HG02623 (cell line): ENCODE results near the gene IDH3B.
"Not testable (repeated sequence)": the region's sequence is repeated elsewhere in the genome, so short reads cannot be mapped to it uniquely, and the experiment has no call there.

Experiments used
- ATAC-seq: cut with Tn5 transposase; IDR thresholded peaks from one replicate; pipeline ENCODE4 v1.9.1; 2021; ENCODE audit warnings: moderate library complexity; ENCODE audit not compliant: unreplicated experiment

IDH3B gene

DNA sequence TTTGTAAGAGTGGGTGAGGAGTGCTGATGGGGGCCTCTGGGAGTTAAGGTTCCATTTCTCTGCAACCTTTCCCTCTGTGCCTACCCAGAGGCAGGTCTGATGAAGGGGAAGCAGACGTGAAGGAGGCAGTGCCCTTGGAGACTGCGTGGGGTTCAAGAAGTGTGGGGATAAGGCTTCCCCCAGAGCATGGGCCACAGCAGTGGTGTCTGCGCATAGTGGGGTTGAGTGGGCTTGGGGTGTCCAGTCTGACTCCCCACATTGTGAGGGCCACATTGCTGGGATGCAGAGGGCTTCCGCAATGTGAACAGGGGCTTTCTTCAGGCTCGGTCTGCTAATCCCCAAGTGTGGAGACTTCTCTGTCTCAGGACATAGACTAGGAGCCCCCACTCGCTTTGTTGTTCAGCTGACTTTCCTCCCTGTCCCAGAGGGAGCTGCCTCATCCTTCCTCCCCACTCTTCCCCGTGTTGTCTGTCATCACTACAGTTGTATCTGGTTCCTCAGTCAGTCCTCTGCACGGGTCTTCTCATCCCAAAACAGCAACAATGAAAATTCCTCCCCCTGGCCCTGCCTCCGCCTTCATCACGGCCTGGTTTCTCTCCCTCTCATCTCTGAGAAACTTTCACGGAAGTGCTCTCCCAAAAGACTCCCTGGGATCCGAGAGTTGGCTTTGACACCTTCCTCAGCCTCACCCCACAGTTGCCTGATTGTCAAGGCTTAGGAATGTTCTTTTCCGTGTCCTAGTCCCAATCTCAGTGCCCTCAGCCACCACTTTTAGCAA is 31.4 kb upstream of the IDH3B start:
- no peak for ATAC-seq

DNA sequence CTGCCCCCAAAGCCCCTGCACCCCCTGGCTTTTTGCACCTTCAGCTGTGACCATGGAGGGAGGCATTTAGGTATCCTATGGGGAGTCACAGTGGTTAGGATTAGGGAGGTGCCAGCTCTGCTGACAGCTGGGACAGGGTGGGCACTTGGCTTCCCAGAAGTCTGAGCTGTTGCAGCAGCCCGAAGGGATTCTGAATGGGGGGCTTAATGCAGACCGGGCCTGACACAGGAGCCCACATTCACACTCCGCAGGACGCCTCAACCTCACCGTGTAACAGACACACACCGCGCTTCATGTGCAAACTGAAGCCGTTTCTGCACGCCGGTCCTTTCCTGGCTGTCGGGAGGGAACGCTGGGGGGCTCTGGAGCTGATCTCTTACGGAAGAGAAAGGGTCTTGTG is 30.5 kb upstream of the IDH3B start:
- ATAC-seq: no peak

- ATAC-seq: no peak
These were observed 30.0 kb upstream of the IDH3B start for GRCh38 chr20:2694008-2694471.

GRCh38 chr20:2693286-2694007 is 29.4 kb upstream of the IDH3B start:
- ATAC-seq: no peak

GRCh38 chr20:2692886-2693285 is 28.9 kb upstream of the IDH3B start:
- no peak for ATAC-seq

DNA sequence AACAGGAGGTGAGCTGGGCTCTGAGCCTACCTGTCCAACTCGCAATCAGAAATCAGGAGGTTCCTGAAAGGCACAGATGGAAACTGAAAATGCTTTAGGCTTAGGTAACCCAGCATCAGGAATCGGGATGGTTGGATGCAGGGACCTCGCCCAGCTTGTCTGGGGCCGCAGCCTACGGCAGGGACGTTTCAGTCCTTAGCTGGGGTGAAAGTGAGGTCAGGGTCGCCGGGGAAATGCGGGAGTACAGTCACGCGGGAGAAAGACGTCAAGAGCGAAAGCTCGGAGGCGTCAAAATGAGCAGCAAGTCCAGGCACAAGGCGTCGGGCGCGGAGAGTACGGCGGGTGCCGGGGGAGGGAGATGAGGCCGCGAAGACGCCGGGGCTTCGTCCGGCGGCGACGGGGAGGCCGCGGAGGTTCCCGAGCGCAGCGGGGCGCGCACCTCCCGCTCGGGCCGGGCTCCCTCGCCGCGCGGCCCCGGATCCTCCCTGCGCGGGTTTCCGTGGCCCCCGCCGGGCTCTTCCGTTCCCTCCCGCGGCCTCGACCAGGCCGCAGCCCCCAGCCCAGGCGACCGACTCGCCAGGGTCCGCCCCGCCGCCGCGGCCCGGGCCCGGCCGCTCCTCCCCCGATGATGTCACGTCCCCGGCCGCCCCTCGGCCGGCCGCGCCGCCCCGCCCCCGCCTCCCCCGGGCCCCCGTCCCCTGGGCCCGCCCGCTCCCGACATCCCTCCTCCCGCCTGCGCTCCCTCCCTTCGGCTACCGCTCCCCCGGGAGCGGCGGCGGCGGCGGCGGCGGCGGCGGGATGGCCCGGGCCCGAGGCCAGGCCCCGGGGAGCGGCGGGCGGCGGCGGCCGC is 28.2 kb upstream of the IDH3B start, which contains the start of gene EBF4:
TSS of gene EBF4 (plus strand) at position 745 of the 850 bp plus-strand sequence. CDS start 866 bp downstream, outside the sequence.
- ATAC-seq: no peak

- ATAC-seq: no peak
These were observed 27.6 kb upstream of the IDH3B start for GRCh38 chr20:2691663-2692035.

GRCh38 chr20:2691127-2691526 is 27.1 kb upstream of the IDH3B start:
- no peak for ATAC-seq

- ATAC-seq: no peak
These were observed 26.7 kb upstream of the IDH3B start for GRCh38 chr20:2690718-2691117.

DNA sequence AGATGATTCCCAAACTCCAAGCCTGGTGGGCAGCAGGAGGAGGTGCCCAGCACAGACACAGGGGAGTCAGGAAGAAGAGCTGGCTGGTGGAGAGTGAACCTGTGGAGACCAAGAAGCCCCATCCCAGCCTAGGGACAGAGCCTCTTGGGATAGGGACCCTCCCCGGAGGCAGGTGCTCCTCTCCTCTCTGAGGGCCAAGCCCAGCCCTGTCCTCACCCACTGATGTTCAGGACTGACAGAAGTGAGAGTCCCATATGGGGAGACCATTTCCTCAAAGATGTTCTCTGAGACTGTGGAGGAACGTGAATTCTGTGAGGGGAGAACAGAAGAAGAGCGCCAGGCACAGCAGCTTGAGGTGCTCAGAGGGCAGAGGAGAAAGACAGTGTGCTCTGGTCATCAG is 26.2 kb upstream of the IDH3B start:
- ATAC-seq: no peak

GRCh38 chr20:2688041-2688591 is 24.1 kb upstream of the IDH3B start:
- ATAC-seq: no peak

- ATAC-seq: no peak
These were observed 23.5 kb upstream of the IDH3B start for GRCh38 chr20:2687514-2687913.

- ATAC-seq: not testable (repeated sequence)
These were observed 20.8 kb upstream of the IDH3B start for GRCh38 chr20:2684817-2685216.

GRCh38 chr20:2682040-2682439 is 18.0 kb upstream of the IDH3B start:
- ATAC-seq: not testable (repeated sequence)

- ATAC-seq: no peak
These were observed 16.0 kb upstream of the IDH3B start for GRCh38 chr20:2680046-2680445.

DNA sequence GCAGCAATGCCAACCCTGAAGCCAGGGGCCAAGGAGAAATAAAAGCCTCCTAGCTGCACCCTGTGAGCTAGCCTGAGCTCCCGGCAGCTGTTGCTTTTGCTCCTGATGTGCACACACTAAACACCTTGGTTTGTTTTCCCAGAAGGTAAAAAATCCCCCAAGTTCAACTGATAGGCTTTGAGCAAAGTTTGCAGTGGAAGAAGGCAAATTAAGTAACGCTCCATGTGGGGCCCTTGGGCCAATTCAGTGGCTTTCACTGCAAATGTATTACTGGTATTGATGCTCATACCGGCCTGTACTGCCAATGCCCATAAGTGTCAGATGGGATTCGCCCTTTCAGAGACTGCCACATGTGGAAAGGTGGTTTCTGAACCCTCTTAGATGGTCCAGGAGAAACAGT is 9.4 kb upstream of the IDH3B start:
- no peak for ATAC-seq

- no peak for ATAC-seq
These were observed 8.4 kb upstream of the IDH3B start for GRCh38 chr20:2672446-2672845.

DNA sequence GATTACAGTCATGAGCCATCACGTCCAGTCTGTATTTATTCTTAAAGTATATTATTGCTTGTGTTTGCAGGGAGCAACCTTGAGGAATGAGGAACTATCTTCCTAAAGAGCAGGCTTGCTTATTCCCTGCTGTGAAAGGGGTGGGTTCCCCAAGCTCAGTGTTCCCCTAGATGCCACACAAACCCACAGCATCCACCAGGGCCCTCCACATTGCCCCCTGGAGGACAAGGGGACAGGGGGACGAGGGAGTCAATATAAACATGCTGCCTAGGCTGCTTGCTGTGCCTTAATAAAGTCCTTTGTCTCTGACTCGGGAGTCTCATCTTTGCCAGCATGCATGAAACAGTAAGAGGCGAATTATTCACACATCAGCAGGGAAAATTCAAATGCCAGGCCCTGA is 8.0 kb upstream of the IDH3B start:
- ATAC-seq: no peak

GRCh38 chr20:2663364-2663886 is 591 bp downstream of the IDH3B start:
- ATAC-seq: no peak

DNA sequence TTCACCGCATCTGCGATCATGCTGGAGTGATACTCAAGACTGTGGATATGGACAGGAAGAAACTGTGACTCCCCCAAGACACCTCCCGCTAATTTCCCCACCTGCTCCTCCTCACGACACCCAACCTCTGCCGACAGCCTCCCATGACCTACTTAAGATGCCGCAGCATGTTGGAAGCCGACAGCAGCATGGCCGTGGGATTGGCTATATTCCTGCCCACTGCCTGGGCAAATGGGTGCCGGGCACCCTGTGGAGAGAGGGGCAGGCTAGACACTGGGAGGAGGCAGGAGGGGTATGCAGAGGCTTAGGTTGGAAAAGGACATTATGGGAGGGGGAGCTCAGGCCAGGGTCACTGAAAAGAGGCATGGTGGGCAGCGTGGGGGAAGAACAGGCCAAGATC is 4.5 kb downstream of the IDH3B start:
- ATAC-seq: no peak
